Right forelimb (tissue), 1 donor: ENCODE measurements around the gene PLA2G4D.

Experiments used
- DNase-seq: peaks from one replicate; pipeline ENCODE4 v3.0.0-alpha.2; 2018

The PLA2G4D gene

DNA sequence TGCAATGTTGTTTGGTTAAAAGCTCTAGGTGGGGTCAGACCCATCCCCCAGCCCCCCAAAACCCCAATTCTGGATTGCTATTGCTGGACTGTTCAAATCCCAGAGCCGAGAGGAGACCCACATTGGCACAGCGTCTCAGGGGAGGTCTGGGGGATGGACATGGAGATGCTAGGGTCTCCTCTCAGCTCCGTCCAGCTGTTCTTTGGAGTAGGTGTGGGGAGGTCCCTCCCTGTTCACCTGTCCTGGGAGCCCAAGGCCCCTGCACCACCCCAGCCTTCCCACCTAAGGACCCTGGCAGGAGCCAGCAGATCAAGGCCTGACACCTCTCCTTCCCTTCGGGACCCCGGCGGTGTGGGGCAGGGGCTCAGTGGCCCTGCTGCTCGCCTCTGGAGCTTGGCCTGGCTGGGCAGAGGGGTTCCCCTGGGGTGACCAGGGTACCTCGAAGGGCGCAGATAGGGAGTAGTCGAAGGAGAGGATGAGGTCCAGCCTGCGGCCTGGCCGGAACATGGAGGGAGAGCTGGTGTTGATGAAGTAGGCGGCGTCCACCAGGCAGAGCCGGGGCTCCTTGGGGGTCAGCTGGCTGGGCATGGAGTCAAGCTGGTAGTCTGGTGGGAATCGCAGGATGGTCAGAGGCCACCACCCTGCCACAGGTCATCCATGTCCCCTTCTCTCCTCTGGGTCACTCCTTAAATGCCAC lies 23.9 kb downstream of the PLA2G4D start:
- peak; percentile 27 for DNase-seq

DNA sequence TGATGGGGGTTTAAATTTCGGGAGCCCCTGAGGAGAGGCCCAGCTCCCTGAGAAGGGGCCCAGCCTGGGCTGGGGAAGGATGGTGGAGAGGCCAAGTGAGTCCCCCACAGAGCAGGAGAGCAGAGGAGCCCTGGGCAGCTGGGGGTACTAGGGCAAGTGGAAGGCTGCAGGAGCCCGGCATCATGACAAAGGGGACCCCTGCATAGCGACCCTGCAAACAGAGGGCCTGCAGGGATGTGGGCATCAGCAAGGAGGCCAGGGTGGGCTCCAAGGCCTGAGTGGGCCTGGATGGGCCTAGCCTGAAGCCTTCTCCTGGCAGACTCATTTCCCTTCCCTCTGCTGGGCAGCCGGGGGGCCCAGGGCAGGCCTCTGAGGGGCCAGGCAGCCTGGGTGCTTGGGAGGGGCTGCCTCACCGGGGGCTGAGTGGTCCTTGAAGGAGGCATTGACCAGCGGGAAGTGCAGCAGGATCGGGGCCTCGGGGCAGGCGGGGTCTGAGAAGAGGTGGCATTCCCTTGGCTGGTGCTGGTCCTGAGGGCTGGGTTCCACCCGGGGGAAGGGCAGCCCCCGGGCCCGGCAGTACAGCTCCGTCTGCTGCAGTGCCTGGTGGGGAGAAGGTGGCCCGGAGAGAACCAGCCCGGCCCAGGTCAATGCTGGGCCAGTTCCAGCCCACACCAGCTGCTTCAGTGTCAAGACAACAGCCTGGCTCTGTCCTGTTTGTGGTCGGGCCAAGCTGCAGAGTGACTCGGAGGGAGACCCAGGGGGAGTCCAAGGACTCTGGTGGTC lies 24.7 kb downstream of the PLA2G4D start:
- peak; percentile 41 for DNase-seq

DNA sequence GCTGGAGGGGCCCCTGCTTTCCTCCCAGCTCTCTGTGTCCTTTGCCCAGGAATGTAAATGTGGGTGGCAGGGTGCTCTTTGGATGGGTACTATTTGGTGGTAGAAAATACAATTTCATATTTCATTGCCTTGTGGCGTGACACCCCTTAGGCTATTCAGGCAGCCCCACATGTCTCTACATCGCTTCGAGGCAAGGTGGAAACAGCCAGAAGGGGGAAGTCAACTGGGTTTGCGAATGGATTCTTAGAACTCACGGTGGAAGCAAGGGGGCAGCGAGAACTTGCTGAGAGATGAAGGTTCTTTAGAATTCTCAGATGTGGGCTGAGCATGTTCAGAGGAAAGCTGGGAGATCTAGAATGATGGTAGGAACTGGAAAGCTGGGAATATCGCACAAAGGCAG lies 25.3 kb downstream of the PLA2G4D start:
- peak; percentile 28 for DNase-seq

DNA sequence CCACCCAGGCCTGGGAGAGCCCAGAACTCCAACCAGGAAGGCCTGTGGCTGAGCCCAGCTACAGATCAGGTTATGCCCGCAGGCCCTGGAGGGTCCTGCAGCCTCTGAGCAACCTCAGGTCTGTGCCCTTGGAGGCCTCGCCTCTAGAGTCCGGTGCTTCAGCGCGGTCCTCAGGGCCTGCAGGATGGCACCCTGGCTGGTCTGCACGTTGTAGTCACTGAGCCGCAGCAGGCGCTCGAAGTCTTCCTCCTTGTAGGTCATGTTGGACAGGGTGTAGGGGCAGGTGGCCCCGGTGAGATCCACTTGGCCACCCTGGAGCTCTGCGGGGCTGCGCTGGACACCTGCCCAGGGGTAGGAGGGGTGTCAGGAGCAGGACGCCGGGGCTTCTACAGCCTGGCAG lies 25.8 kb downstream of the PLA2G4D start:
- peak; percentile 26 for DNase-seq

DNA sequence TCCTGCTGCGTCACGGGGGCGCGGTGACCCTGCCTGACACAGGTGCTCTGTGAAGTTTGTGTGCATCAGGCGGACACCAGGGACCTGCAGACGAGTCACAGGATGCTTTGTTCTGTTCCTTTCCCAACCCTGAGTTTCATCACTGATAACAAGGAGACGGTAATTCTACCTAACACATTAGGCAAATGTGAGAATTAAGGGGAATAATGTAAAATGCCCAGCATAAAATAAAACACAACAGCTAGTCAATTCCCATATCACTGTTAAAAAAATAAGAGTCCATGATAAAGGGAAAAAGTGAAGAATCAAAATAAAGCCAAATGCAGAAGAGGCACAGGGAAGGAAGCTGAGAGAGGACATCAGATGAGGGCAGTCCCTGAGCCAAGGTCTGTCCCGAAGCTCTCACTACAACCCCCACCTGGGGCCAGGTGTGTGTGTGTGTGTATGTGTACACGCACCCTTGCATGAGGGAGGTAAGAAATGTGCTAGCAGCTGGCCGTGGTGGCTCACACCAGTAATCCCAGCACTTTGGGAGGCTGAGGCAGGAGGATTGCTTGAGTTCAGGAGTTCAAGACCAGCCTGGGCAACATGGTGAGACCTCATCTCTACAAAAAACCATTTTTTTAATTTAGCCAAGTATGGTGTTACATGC lies 27.5 kb downstream of the PLA2G4D start:
- DNase-seq, result peak; percentile 22

GRCh38 chr15:42065468-42065867 lies 28.9 kb downstream of the PLA2G4D start:
- peak; percentile 20 for DNase-seq

DNA sequence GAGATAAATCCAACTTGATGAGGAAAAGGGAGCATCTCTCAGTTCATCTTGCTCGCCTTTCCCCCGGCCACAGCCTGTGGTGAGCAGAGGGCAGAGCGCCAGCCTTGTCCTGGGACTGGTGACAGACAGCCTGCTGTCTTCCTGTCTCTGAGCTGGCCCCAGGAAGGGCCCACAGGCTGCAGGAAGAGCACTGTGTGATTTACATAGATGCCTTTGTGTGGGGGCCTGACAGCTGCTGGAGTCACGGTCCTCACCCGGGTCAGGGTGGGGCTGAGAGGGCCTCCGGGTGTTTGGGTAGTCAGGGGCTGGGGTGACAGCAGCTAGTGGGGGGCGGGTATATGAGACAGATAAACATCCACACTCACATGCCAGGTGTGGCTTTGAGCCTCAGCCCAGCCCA lies 29.3 kb downstream of the PLA2G4D start:
- peak; percentile 58 for DNase-seq

GRCh38 chr15:42064271-42064670 lies 30.1 kb downstream of the PLA2G4D start:
- no peak for DNase-seq

GRCh38 chr15:42063122-42063848 lies 31.1 kb downstream of the PLA2G4D start:
- no peak for DNase-seq

DNA sequence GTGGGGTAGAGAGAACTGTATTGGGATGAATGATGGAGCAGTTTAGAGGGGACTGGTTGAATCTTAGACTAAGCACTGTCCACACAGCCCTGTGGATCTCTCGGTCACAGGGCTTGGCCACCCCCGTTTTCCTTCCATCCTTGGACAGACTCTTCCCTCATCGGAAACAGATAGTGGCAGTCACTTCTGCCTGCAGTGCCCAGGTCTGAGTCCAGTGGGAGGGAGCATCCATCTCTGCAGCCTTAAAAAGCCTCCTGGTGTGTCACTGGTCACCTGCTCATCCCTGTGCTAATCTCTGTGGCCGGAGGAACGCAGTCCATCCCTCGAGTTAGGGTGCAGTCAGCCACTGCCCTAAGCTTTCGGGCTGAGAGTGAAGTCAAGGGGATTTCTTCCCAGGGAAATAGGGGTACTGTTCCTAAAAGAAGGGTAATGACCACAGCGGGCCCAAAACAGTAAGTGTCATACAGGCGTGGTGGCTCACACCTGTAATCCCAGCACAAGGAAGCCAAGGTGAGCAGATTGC lies 32.0 kb downstream of the PLA2G4D start:
- no peak for DNase-seq

GRCh38 chr15:42060797-42061196 lies 33.6 kb downstream of the PLA2G4D start:
- DNase-seq, result peak; percentile 24

DNA sequence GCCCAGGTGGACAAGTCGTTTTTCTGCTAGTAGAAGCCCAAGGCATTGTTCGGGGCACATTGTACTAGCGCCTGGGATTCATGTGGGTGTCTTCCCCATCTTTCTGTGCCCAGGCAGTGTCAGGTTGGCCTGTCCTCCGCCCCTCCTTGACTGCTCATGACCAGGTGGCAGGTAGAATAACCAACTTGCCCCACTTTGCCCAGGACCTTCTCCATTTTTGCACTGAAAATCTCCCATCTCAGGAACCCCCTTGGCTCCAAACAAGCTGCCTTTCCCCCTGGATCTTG lies 33.9 kb downstream of the PLA2G4D start:
- DNase-seq, result no peak

DNA sequence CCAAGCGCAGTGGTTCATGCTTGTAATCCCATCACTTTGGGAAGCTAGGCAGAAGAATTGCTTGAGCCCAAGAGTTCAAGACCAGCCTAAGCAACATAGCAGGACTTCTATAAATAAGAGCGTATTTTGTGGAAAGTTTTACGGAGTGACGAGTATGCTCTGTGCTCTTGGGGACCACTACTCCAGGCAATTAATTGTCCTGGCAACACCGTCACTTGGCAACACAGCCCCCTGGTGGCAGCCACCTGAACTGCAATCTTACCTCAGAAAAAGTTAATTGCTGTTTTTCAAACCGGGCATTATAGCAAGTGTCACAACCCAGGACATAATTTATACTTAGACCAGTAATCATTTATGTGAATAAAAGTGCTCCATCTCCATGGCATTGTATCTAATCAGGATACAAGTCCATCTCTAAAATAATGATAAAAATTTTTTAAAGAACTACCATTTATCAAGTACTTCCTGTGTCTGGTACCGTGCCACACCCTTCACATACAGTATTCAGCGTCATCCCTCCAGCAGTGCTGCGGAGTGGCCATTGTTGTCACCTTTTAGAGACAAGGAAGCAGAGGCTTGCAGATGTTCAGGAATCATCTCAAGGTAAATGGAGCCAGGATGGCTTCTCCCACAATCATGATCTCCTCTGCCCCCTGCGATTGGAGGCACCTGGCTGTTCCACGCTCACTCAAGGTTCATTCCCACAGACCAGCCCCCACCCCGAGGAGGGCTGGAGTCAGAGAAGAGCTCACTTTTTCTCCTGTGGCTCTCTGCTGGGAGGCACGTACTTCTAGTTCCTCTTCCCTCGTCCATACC lies 34.5 kb downstream of the PLA2G4D start:
- DNase-seq, result peak; percentile 58

DNA sequence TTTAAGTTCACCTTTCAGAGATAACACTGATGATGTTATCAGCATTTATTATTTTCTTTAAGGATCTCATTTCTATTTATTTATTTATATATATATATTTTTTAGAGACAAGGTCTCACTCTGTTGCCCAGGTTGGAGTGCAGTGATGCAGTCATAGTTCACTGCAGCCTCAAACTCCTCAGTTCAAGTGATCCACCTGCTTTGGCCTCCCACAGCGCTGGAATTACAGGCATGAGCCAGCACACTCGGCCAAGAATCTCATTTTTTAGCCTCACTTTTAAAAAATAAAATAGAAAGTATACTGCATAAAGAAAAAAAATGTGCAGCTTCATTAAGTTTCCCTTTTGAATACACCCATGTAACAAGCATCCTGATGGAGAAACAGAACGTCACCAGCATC lies 35.6 kb downstream of the PLA2G4D start:
- DNase-seq, result no peak

- DNase-seq, result no peak
Measured at GRCh38 chr15:42057799-42058646, 36.3 kb downstream of the PLA2G4D start.

DNA sequence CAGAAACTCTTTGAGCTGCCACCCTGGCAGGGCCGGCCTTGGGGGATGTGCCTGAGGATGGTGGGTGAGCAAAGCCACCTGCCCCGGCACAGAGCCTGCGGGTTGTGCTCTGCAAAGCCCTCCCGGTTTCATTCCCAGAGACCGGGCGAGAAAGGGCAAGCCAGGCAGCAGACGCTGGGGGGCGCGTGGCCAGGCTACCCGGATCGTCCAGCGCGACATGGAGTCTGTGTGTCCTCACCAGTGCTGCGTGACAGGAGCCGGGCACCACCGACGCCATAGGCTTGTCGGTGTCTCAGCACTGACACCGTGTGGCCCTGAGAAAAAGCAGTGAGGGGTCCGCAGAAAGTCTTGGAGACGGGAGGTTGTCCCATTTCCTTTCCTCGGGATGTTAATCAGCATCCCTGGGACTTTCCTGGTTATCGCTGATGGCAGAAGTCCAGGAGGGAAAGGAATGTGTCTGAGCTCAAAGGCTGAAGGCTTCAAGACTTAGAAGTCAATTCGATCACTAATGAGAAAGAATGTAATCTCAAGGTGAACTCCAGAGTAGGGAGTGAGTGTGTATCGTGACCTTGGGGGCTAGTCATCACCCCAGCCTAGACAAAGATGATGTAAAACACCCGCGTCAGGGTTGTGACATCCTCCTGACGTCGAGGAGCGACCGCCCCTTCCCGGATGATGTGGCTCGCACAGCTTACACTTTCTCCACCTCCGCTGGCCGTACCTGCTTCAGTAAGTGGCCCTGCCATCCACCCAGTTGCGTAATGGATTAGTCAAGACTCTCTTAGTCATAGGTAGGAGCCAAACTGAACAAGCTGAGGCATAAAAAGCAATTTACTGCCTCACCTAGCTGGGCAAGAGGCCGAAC lies 37.2 kb downstream of the PLA2G4D start:
- DNase-seq, result peak; percentile 78

DNA sequence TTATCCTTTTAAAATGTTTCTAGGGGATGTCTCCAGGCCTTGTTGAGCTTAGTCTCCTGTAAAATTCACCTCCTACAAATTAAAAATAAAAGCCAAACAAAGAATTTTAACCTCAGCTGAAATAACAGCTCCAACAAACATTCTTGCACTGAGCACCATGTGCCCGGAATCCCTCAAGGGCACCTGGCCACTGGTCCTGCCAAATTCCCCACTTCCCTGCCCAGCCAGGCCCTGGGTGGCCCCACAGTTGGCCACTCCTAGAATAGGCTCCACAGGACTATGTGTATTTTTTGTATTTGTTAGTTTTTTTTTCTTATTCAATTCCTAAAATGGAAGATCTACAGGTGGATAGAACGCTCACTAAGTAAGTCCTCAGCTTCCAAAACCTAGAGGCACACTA lies 40.4 kb downstream of the PLA2G4D start:
- no peak for DNase-seq

DNA sequence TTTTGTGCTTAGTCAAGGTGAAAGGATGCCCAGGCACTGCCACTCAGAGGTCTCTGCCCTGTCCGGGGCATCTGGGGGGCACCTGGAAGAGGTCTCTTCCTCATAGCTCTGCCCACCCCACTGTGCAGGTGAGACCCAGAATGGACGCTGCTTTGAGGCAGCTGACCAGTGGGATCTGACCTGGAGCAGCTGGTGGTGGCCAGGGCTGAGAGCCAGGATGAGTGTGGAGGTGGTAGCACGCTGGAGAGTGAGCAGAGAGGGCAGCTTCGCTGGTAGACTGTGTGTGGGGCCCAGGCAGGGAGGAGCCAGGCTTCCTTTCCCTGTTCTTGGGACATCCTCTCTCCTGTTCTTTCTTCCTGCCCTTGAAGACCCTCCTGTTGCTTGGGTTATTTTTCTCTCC lies 41.4 kb downstream of the PLA2G4D start:
- DNase-seq, result peak; percentile 36

- peak; percentile 40 for DNase-seq
Measured at GRCh38 chr15:42050484-42051255, 43.7 kb downstream of the PLA2G4D start.

DNA sequence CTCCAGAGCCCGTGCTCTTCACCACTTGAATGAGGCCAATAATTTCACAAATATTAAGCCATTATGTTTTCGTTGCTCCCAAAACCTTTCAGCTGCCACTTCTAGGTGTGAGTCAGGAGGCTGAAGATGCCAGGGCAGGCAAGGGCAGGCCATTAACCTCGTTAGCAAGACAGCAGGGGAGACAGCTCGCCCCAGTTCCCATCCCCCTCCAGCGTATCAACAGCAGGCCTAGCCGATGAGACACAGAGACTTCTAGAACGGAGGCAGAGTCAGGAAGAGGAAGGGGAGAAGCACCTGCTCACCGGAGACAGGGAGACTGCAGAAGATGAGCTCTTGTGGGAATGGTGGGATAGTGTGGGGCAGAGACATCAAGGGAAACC lies 45.6 kb downstream of the PLA2G4D start:
- DNase-seq, result peak; percentile 35
